HG02970 (cell line): Measurements from ENCODE around the gene PTPA.

Source experiments
- ATAC-seq: cut with Tn5 transposase; IDR thresholded peaks from one replicate; pipeline ENCODE4 v1.9.1; 2021; ENCODE audit warnings: mild to moderate bottlenecking, moderate library complexity, moderate number of reproducible peaks; ENCODE audit not compliant: unreplicated experiment, low FRiP score

PTPA gene

GRCh38 chr9:129133082-129133481, 21.9 kb downstream of the PTPA start:
- ATAC-seq, result no peak

- ATAC-seq, result no peak
These were observed 24.3 kb downstream of the PTPA start for GRCh38 chr9:129135476-129135875.

GRCh38 chr9:129136446-129137035, 25.3 kb downstream of the PTPA start:
- no peak for ATAC-seq

- ATAC-seq, result no peak
These were observed 26.3 kb downstream of the PTPA start for GRCh38 chr9:129137292-129138143.

GRCh38 chr9:129138144-129138462, 26.9 kb downstream of the PTPA start:
- ATAC-seq, result no peak

GRCh38 chr9:129138476-129139232, 27.4 kb downstream of the PTPA start:
- ATAC-seq, result no peak

GRCh38 chr9:129139233-129139992, 28.2 kb downstream of the PTPA start:
- peak; percentile 32 for ATAC-seq

- ATAC-seq, result peak; percentile 50
These were observed 28.8 kb downstream of the PTPA start for GRCh38 chr9:129139993-129140396.

- peak; percentile 4 for ATAC-seq
These were observed 29.3 kb downstream of the PTPA start for GRCh38 chr9:129140397-129141065.

GRCh38 chr9:129141066-129142041, 30.1 kb downstream of the PTPA start:
- no peak for ATAC-seq

- ATAC-seq, result no peak
These were observed 31.1 kb downstream of the PTPA start for GRCh38 chr9:129142138-129142935.

- no peak for ATAC-seq
These were observed 32.1 kb downstream of the PTPA start for GRCh38 chr9:129143031-129143927.

- no peak for ATAC-seq
These were observed 34.1 kb downstream of the PTPA start for GRCh38 chr9:129145316-129145715.

GRCh38 chr9:129145841-129146292, 34.7 kb downstream of the PTPA start:
- ATAC-seq, result no peak

GRCh38 chr9:129146441-129146941, 35.3 kb downstream of the PTPA start:
- no peak for ATAC-seq

- ATAC-seq, result no peak
These were observed 37.4 kb downstream of the PTPA start for GRCh38 chr9:129148463-129149204.
